Keratinocyte (primary cell): Measurements from ENCODE around the gene RAB3B.

Experiments used
- EZH2 ChIP-seq: IDR thresholded peaks from one replicate; pipeline ENCODE4 v1.6.1; 2012; ENCODE audit warnings: inconsistent platforms, mild to moderate bottlenecking, low read length, moderate library complexity
- TF ChIP-seq, protein P1 (sequence below), 3 experiments: IDR thresholded peaks in 1 of 3; conservative IDR thresholded peaks in 1 of 3; optimal IDR thresholded peaks in 1 of 3; 2 replicates in 2 of 3; 3 replicates in 1 of 3; pipeline versions ENCODE3 to v1.5.1; 2011; ENCODE audit warnings: low read length in 3 of 3, mild to moderate bottlenecking in 3 of 3, moderate library complexity in 2 of 3, control low read depth in 1 of 3, inconsistent platforms in 1 of 3; ENCODE audit not compliant: insufficient read depth in 2 of 3; ENCODE audit errors: extremely low read depth in 1 of 3

- TF ChIP-seq, protein P1, sequence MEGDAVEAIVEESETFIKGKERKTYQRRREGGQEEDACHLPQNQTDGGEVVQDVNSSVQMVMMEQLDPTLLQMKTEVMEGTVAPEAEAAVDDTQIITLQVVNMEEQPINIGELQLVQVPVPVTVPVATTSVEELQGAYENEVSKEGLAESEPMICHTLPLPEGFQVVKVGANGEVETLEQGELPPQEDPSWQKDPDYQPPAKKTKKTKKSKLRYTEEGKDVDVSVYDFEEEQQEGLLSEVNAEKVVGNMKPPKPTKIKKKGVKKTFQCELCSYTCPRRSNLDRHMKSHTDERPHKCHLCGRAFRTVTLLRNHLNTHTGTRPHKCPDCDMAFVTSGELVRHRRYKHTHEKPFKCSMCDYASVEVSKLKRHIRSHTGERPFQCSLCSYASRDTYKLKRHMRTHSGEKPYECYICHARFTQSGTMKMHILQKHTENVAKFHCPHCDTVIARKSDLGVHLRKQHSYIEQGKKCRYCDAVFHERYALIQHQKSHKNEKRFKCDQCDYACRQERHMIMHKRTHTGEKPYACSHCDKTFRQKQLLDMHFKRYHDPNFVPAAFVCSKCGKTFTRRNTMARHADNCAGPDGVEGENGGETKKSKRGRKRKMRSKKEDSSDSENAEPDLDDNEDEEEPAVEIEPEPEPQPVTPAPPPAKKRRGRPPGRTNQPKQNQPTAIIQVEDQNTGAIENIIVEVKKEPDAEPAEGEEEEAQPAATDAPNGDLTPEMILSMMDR (optimal IDR thresholded peaks at IDR 0.05 in 1 of 3, IDR thresholded peaks at IDR 0.05 in 1 of 3, conservative IDR thresholded peaks at IDR 0.05 in 1 of 3; ENCODE audit: extremely low read depth in 1 of 3, insufficient read depth in 2 of 3, low read length in 3 of 3) = no peak
- no peak for TF ChIP-seq EZH2
These were observed 26.8 kb downstream of the RAB3B start for GRCh38 chr1:51963592-51964308.
